HG02840 (cell line): ENCODE data around the gene C1orf122.

Experiments used
- ATAC-seq: cut with Tn5 transposase; IDR thresholded peaks from one replicate; pipeline ENCODE4 v1.9.1; 2021; ENCODE audit warnings: mild to moderate bottlenecking, moderate library complexity, moderate number of reproducible peaks; ENCODE audit not compliant: unreplicated experiment, low FRiP score

Gene C1orf122

GRCh38 chr1:37844536-37844935 is 36.9 kb downstream of the C1orf122 start:
- no peak for ATAC-seq

DNA sequence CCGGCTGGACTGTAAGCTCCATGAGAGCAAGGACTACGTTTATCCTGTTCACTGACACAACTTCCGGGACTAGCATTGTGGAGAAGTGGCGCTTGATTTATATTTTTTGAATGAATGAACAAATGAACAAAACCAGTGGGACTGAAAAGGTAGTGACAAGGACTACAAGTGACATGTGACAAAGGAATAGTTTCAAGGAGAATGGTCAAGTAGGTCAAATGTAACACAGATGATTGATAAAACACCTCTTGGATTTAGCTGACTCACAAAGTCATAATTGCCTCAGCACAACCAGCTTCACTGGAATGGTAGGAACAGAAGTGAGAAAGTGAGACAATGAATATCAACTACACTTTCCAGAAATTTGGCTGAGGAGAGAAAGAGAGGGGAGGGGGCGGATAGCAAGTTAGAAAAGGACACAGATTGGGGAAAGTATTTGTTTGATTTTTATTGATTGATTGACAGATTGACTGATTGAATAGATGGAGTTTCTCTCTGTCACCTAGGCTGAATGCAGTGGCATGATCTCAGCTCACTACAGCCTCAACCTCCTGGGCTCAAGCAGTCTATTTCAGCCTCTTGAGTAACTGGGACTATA is 37.6 kb downstream of the C1orf122 start:
- no peak for ATAC-seq

DNA sequence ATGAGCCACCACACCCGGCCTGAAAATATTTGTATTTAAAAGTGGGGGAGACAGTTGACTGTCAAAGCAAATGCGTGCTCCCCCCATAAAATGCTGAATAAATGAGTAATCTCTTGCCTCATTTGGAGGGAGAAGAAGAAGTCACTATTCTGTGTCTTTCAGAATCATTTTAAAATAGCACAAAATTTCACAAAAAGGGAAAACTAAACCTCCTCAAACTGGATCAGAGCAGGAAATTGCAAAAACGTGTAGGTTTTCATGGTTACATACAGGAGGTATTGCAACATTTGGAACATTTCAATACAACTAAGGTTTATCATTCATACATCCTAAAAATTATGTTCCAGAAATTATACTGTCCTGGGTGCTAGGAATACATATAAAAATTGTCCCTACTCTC is 38.2 kb downstream of the C1orf122 start:
- no peak for ATAC-seq

DNA sequence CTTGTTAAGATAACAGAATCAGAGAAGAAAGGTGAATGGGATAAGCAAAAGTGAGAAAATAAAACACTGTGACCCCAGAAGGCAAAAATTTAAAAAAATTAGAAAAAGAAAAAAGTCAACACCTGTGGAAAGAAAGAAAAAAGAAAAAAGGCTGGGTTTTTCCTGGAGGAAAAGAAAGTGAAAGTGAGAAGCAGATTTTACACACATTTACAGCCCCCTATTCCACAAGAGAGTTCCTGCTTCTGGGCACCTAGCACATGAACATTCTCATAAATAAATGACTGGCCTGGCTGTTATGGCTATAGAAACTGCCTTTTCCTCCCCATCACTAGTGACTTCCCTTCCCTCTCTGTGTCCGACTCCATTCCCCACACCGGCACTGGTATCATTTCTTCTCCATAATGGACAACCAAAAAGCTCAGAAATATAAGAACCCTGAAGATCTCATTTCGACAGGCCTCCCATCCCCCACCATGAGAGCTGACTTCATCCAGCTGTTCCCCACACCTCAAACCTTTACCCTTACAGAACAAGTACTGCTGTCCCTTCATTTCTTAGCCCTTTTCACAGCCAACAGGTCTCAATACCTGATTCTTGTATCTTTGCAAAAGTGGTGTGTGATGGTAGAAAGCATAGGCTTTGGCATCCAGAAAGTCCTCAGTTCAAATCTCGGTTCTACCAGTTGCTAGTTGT is 39.2 kb downstream of the C1orf122 start:
- no peak for ATAC-seq

DNA sequence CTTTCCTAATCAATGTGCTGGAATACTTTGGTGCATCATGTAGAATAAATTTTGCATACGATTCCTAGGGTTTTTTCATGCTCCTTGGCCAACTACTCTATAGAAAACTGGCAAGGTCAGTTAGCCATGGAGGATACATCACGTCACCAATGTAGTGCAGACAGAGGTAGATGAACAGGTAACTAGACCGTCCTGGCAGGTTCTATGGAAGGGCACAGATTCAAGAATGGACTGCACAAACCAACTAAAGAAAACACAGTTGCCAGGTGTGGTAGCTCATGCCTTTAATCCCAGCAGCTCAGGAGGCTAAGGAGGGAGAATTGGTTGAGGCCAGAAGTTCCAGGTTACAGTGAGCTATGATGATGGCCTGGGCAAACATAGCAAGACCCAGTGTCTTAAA is 41.9 kb downstream of the C1orf122 start:
- ATAC-seq, result no peak

DNA sequence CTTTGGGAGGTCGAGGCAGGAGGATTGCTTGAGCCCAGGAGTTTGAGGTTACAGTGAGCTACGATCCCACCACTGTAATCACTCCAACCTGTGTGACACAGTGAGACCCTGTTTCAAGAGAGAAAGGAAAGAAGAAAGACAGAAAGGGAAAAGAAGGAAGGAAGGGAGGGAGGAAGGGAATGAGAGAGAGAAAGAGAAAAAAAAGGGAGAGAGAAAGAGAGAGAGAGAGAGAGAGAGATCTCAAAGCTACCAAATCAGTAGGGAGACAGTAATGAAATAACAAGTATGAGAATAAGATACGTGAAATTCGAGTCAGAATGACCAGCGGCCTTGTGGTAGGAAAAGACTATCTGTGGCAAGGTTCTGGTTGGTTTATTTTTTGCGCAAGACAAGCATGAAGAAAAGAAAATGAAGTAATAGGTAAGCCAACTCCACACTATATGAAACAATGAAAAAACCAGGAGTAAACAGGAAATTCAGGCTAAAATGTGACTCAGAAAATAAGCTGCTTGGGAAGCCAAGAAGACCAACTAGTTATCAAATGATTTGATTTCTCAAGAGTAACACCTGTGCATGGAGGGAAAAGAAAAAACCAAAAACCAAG is 42.9 kb downstream of the C1orf122 start:
- no peak for ATAC-seq

GRCh38 chr1:37851262-37851661 is 43.7 kb downstream of the C1orf122 start:
- no peak for ATAC-seq

- ATAC-seq, result no peak
These were observed 44.2 kb downstream of the C1orf122 start for GRCh38 chr1:37851782-37852210.

DNA sequence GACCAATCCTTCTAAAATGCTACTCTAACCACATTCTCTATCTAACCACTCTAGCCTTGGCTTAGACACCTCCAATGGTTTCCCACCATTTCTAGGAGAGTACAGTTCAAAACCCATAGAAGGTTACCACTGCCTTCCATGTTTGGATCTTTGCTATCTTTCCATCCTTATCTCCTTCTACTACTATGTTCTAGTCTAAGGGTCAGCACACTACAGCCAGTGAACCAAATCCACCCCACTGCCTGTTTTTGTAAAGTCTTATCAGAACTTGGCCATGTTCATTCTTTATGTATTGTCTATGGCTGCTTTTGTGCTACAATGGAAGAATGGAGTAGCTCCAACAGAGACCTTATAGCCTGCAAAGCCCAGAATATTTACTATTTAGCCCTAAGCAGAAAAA is 45.6 kb downstream of the C1orf122 start:
- no peak for ATAC-seq

- no peak for ATAC-seq
These were observed 46.8 kb downstream of the C1orf122 start for GRCh38 chr1:37854406-37854805.
